ENCODE measurements around the gene ARID1B. TPM values are rescaled to one million over a fixed set of nuclear protein-coding genes. Genes with fewer than 3 reads are reported as not detected.

Gene ARID1B
- total RNA-seq, 1 experiment from 2014 or later = 35.6 TPM

DNA sequence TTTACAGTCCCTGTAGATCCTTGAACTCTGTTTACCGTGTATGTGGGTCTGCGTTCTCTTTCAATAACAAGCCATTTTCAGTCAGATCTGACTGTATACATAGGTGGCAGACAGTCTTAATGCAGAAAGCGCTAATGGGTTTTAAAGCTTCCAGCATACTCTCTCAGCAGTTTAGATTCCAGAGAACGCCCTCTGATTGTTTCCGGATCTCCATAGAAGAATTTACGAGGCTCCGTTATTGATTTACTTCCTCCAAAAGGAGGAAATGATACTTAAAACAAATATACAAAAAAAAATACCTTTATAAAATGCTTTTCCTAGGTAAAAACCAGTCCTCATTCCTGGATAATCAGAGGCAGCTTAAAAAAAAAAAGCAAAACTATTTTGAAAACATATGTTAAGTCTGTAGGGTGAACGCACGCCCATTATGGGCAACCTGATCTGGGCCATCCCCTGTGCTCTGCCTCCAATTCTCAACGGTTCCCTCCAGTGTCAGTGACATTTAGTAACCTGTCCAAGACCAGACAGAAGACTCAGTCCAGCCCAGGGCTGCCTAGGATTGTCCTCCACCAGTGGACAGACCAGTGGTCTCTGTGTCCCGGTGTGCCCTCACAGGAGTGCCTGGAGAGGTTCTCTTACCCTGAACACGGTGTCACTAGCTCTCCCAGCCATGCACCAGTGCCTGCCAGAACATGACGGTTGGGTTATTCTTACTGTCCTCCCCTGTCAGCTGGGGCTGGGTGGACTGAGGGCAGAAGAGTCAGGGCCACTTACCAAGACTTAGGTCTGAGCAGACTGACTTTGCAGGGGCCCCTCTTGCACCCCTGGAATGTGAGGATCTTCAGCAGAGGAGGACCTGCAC lies 217.3 kb downstream of the ARID1B start:
- TF ChIP-seq, protein P1, sequence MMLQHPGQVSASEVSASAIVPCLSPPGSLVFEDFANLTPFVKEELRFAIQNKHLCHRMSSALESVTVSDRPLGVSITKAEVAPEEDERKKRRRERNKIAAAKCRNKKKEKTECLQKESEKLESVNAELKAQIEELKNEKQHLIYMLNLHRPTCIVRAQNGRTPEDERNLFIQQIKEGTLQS (IDR thresholded peaks at IDR 0.05) = no peak
- TF ChIP-seq CBX3 (IDR thresholded peaks at IDR 0.05; ENCODE audit: low read depth) (no peak), ZNF274 (IDR thresholded peaks at IDR 0.05; ENCODE audit: low read depth, low read length) (no peak), EZH2phosphoT487 (IDR thresholded peaks at IDR 0.05; ENCODE audit: borderline replicate concordance) (no peak)
- Histone ChIP-seq H3K79me2 (ENCODE audit: insufficient read depth, low read length) (peaks cover 22% of the 10 kb centered on the region), H3K27me3 (ENCODE audit: insufficient read depth, low read length) (no peaks in the 10 kb centered on the region), H3K9ac (ENCODE audit: low read length) (no peak overlapping the region), H3K9me3 (ENCODE audit: control insufficient read depth in 1 of 2, insufficient read depth in 1 of 2, low read depth in 1 of 2, low read length in 2 of 2) (no peaks in the 10 kb centered on the region), H3K27ac (ENCODE audit: low read depth, low read length) (no peak overlapping the region), H2AFZ (ENCODE audit: low read depth, low read length, poor library complexity, severe bottlenecking) (no peak overlapping the region), H3K4me1 (ENCODE audit: control insufficient read depth in 1 of 2, insufficient read depth in 2 of 2, low read length in 2 of 2) (0 out of 4 replicates have a peak, but pooled peaks cover 0 to 3% of the 10 kb centered on the region in 2 experiments), H3K36me3 (ENCODE audit: control insufficient read depth in 1 of 2, insufficient read depth in 2 of 2, low read length in 2 of 2) (no peaks in the 10 kb centered on the region), H3K4me3 (replicated peaks in 1 of 2; ENCODE audit: low read depth in 1 of 2, low read length in 2 of 2) (no peak overlapping the region), H3K9me2 (ENCODE audit: insufficient read depth) (no peaks in the 10 kb centered on the region), H3K4me2 (ENCODE audit: low read length) (no peak overlapping the region), H4K20me1 (ENCODE audit: insufficient read depth) (no peaks in the 10 kb centered on the region)
- ATAC-seq (no peak), DNase-seq (ENCODE audit: low read depth, low spot score) (no peak)
- intact Hi-C loops (cut with micrococcal nuclease) = no loop called here
- no TSS peak for BruUV-seq (replicated peaks)
- ChIA-PET POLR2A (no interaction called here), RAD21 (ENCODE audit: low non-redundant PET in 1 of 2, low total read pairs in 2 of 2, uncharacterized antibody in 2 of 2, unreplicated experiment in 2 of 2) (no interaction called here), CTCF (no interaction called here)

DNA sequence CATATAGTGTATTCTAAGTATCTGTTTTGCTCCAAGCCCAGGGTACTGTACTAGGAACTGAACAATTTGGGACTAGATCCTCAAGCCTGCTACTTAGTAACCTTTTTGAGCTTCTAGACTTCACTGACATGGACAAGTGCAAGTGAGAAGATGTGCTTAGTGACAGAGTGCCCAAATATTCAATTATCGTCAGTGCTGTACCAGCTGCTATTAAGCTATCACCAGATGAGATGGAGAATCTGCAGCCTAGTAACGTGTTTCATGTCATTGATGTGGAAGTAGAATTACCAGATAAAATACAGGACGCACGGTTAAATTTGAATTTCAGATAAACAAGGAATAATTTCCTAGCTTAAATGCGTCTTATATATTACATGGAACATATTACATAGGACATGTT lies 218.3 kb downstream of the ARID1B start:
- no TSS peak for BruUV-seq (replicated peaks)
- ChIA-PET RAD21 (ENCODE audit: low non-redundant PET in 1 of 2, low total read pairs in 2 of 2, uncharacterized antibody in 2 of 2, unreplicated experiment in 2 of 2) (no interaction called here), POLR2A (no interaction called here), CTCF (no interaction called here)
- H3K9ac ChIP-seq (ENCODE audit: low read length) = no peak overlapping the region
- H3K4me1 ChIP-seq (ENCODE audit: control insufficient read depth in 1 of 2, insufficient read depth in 2 of 2, low read length in 2 of 2) = 0 out of 4 replicates have a peak, but pooled peaks cover 0 to 3% of the 10 kb centered on the region in 2 experiments
- no peak overlapping the region for H3K4me3 ChIP-seq (replicated peaks in 1 of 2; ENCODE audit: low read depth in 1 of 2, low read length in 2 of 2)
- H4K20me1 ChIP-seq (ENCODE audit: insufficient read depth) = no peaks in the 10 kb centered on the region
- H3K27me3 ChIP-seq (ENCODE audit: insufficient read depth, low read length) = no peaks in the 10 kb centered on the region
- H3K9me2 ChIP-seq (ENCODE audit: insufficient read depth) = no peaks in the 10 kb centered on the region
- intact Hi-C loops (cut with micrococcal nuclease) = no loop called here
- no peak overlapping the region for H2AFZ ChIP-seq (ENCODE audit: low read depth, low read length, poor library complexity, severe bottlenecking)
- no peak overlapping the region for H3K27ac ChIP-seq (ENCODE audit: low read depth, low read length)
- H3K9me3 ChIP-seq (ENCODE audit: control insufficient read depth in 1 of 2, insufficient read depth in 1 of 2, low read depth in 1 of 2, low read length in 2 of 2) = no peaks in the 10 kb centered on the region
- no peak for TF ChIP-seq CBX3 (IDR thresholded peaks at IDR 0.05; ENCODE audit: low read depth)
- TF ChIP-seq FOSL1 (IDR thresholded peaks at IDR 0.05; ENCODE audit: low read depth) = no peak
- TF ChIP-seq RAD21 (IDR thresholded peaks at IDR 0.05; ENCODE audit: low read depth) = no peak
- TF ChIP-seq ZNF274 (IDR thresholded peaks at IDR 0.05; ENCODE audit: low read depth, low read length) = no peak
- TF ChIP-seq POLR2AphosphoS5 (IDR thresholded peaks at IDR 0.05; ENCODE audit: low read depth, low read length) = no peak
- TF ChIP-seq, protein P1 (IDR thresholded peaks at IDR 0.05) = no peak
- H3K4me2 ChIP-seq (ENCODE audit: low read length) = no peak overlapping the region
- DNase-seq (ENCODE audit: low read depth, low spot score) (no peak), ATAC-seq (no peak)
- H3K79me2 ChIP-seq (ENCODE audit: insufficient read depth, low read length) = peaks cover 19% of the 10 kb centered on the region
- no peaks in the 10 kb centered on the region for H3K36me3 ChIP-seq (ENCODE audit: control insufficient read depth in 1 of 2, insufficient read depth in 2 of 2, low read length in 2 of 2)
